ENCODE measurements around the gene CTPS2. TPM values are rescaled to one million over a fixed set of nuclear protein-coding genes. Genes with fewer than 3 reads are reported as not detected.
"Not testable (repeated sequence)": the region's sequence is repeated elsewhere in the genome, so short reads cannot be mapped to it uniquely, and the experiment has no call there.

The CTPS2 gene
- total RNA-seq, 1 donor from 2014 or later: 11.4 TPM

DNA sequence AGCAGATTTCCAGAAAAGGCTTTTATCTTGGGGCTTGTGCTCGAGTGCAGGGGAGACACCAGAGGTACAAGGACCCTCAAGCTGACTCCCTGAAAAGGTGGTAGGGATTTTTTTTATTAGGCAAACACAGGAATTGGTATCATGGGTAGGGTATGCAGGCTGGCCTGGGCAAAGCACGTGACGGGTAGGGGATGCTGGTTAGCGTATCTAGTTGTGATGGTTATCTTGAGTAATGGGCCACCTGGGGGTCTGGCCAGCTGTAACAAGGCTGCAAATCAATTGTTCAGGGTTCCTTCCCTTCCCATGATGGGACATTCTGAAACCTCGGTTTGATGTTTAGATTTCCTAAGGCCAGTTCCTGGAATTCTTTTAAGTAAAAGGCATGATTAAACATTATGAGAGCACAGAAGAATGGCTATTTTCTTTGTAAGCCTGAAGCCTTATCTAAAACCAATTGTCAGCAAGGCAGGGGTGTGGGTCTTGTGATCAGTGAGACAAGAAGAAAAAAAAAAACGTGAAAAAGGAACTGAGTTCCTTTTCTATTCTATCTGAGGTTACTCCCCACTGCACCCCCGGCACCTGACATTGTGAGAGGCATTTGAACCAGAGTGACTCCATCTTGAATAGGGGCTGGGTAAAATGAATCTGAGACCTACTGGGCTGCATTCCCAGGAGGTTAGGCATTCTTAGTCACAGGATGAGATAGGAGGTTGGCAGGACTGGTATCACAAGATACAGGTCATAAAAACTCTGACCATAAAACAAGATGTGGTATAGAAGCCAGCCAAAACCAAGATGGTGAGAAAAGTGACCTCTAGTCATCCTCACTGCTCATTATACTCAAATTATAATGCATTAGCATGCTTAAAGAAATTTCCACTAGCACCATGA lies 126.7 kb downstream of the CTPS2 start:
- H3K27me3 Mint-ChIP-seq (ENCODE audit: low read depth, unreplicated experiment): no peaks in the 10 kb centered on the region
- no peak overlapping the region for H3K4me2 ChIP-seq (ENCODE audit: low read length)
- H3K9me3 ChIP-seq (ENCODE audit: insufficient read depth, low read depth, low read length): no peaks in the 10 kb centered on the region
- no peaks in the 10 kb centered on the region for H3K27me3 ChIP-seq (ENCODE audit: insufficient read depth, low read length)
- H2AFZ ChIP-seq (ENCODE audit: low read depth, low read length): no peak overlapping the region
- no peak overlapping the region for H3K4me3 Mint-ChIP-seq (ENCODE audit: unreplicated experiment)
- no peaks in the 10 kb centered on the region for H3K79me2 ChIP-seq (ENCODE audit: insufficient read depth, low read length)
- no peaks in the 10 kb centered on the region for H3K9me3 Mint-ChIP-seq (ENCODE audit: unreplicated experiment)
- peaks cover 4% of the 10 kb centered on the region for H3K4me1 Mint-ChIP-seq (ENCODE audit: low read depth, unreplicated experiment)
- no peak overlapping the region for H3K9ac ChIP-seq (ENCODE audit: low read length)
- FAIRE-seq: no peak
- H3K36me3 ChIP-seq (ENCODE audit: insufficient read depth, low read length): no peaks in the 10 kb centered on the region
- H3K27ac Mint-ChIP-seq (ENCODE audit: unreplicated experiment): no peak overlapping the region
- peaks cover 11% of the 10 kb centered on the region for H3K4me1 ChIP-seq (ENCODE audit: insufficient read depth, low read length)
- no peaks in the 10 kb centered on the region for H4K20me1 ChIP-seq (ENCODE audit: insufficient read depth, low read length)
- no peak for DNase-seq (ENCODE audit: low read depth)
- H3K27ac ChIP-seq (ENCODE audit: low read depth, low read length): no peak overlapping the region
- H3K4me3 ChIP-seq (ENCODE audit: insufficient read depth, low read depth, low read length): no peak overlapping the region
- TF ChIP-seq, protein P1, sequence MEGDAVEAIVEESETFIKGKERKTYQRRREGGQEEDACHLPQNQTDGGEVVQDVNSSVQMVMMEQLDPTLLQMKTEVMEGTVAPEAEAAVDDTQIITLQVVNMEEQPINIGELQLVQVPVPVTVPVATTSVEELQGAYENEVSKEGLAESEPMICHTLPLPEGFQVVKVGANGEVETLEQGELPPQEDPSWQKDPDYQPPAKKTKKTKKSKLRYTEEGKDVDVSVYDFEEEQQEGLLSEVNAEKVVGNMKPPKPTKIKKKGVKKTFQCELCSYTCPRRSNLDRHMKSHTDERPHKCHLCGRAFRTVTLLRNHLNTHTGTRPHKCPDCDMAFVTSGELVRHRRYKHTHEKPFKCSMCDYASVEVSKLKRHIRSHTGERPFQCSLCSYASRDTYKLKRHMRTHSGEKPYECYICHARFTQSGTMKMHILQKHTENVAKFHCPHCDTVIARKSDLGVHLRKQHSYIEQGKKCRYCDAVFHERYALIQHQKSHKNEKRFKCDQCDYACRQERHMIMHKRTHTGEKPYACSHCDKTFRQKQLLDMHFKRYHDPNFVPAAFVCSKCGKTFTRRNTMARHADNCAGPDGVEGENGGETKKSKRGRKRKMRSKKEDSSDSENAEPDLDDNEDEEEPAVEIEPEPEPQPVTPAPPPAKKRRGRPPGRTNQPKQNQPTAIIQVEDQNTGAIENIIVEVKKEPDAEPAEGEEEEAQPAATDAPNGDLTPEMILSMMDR (IDR thresholded peaks at IDR 0.05; ENCODE audit: insufficient read depth, low read depth, low read length): no peak
- TF ChIP-seq EZH2 (IDR thresholded peaks at IDR 0.05; ENCODE audit: insufficient read depth, low read length): no peak
- no peaks in the 10 kb centered on the region for H3K36me3 Mint-ChIP-seq (ENCODE audit: low read depth, unreplicated experiment)

DNA sequence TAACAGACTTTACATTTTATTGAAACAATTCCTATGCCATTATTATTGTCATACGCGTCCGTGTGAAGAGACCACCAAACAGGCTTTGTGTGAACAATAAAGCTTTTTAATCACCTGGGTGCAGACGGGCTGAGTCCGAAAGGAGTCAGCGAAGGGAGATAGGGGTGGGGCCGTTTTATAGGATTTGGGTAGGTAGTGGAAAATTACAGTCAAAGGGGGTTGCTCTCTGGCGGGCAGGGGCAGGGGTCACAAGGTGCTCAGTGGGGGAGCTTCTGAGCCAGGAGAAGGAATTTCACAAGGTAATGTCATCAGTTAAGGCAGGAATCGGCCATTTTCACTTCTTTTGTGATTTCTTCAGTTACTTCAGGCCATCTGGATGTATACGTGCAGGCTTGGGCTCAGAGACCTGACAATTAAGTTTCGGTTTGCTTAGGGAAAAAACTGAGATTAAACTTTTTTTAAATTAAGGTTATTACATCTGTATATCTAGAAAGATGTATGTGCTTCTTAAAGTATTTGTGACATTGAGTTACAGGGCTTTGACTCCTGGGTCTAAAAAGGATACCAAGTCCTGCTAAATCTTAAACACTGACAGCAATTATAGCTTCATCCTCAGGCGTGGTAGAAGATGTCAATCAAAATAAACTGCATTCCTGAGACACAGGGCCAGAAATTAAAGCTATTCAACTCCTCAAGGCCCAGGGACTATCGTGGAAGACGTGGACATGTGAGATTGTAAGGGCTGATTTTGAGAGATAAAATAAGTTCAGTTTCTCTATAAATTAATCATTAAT lies 132.3 kb downstream of the CTPS2 start:
- not testable (repeated sequence) for H3K79me2 ChIP-seq (ENCODE audit: insufficient read depth, low read length); H3K27me3 ChIP-seq (ENCODE audit: insufficient read depth, low read length); H3K27ac ChIP-seq (ENCODE audit: low read depth, low read length); DNase-seq (ENCODE audit: low read depth); H4K20me1 ChIP-seq (ENCODE audit: insufficient read depth, low read length); H3K27me3 Mint-ChIP-seq (ENCODE audit: low read depth, unreplicated experiment); H3K9ac ChIP-seq (ENCODE audit: low read length); H3K27ac Mint-ChIP-seq (ENCODE audit: unreplicated experiment); H3K4me2 ChIP-seq (ENCODE audit: low read length); H3K4me3 ChIP-seq (ENCODE audit: insufficient read depth, low read depth, low read length); FAIRE-seq; H3K9me3 Mint-ChIP-seq (ENCODE audit: unreplicated experiment); H3K36me3 ChIP-seq (ENCODE audit: insufficient read depth, low read length); H3K4me1 Mint-ChIP-seq (ENCODE audit: low read depth, unreplicated experiment); H2AFZ ChIP-seq (ENCODE audit: low read depth, low read length); H3K4me1 ChIP-seq (ENCODE audit: insufficient read depth, low read length); H3K36me3 Mint-ChIP-seq (ENCODE audit: low read depth, unreplicated experiment); H3K4me3 Mint-ChIP-seq (ENCODE audit: unreplicated experiment); H3K9me3 ChIP-seq (ENCODE audit: insufficient read depth, low read depth, low read length)

DNA sequence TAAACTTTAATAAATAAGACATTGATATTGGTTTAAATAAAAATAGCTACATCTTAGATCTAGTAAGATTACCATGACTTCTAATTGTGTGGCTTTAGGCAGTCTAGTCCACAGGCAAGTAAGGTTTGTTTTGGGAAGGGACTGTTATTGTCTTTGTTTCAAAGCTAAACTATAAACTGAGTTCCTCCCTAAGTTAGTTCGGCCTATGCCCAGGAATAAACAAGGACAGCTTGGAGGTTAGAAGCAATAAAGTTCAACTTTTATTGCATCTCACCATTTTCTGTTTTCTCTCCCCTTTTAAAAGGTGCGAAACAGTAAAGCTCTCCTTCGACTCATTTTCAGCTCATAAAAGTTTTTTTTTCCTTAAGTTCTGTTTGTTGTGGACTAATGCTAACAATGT lies 133.0 kb downstream of the CTPS2 start:
- Mint-ChIP-seq H3K4me3 (ENCODE audit: unreplicated experiment) (no peak overlapping the region), H3K4me1 (ENCODE audit: low read depth, unreplicated experiment) (no peaks in the 10 kb centered on the region), H3K27me3 (ENCODE audit: low read depth, unreplicated experiment) (no peaks in the 10 kb centered on the region), H3K9me3 (ENCODE audit: unreplicated experiment) (no peaks in the 10 kb centered on the region), H3K36me3 (ENCODE audit: low read depth, unreplicated experiment) (no peaks in the 10 kb centered on the region), H3K27ac (ENCODE audit: unreplicated experiment) (no peak overlapping the region)
- Histone ChIP-seq H3K9me3 (ENCODE audit: insufficient read depth, low read depth, low read length) (no peaks in the 10 kb centered on the region), H3K79me2 (ENCODE audit: insufficient read depth, low read length) (no peaks in the 10 kb centered on the region), H3K27me3 (ENCODE audit: insufficient read depth, low read length) (no peaks in the 10 kb centered on the region), H3K27ac (ENCODE audit: low read depth, low read length) (no peak overlapping the region), H4K20me1 (ENCODE audit: insufficient read depth, low read length) (no peaks in the 10 kb centered on the region), H3K9ac (ENCODE audit: low read length) (no peak overlapping the region), H2AFZ (ENCODE audit: low read depth, low read length) (no peak overlapping the region), H3K4me1 (ENCODE audit: insufficient read depth, low read length) (no peaks in the 10 kb centered on the region), H3K36me3 (ENCODE audit: insufficient read depth, low read length) (no peaks in the 10 kb centered on the region), H3K4me3 (ENCODE audit: insufficient read depth, low read depth, low read length) (no peak overlapping the region), H3K4me2 (ENCODE audit: low read length) (no peak overlapping the region)
- FAIRE-seq (no peak), DNase-seq (ENCODE audit: low read depth) (no peak)
- TF ChIP-seq EZH2 (IDR thresholded peaks at IDR 0.05; ENCODE audit: insufficient read depth, low read length): no peak
- TF ChIP-seq, protein P1 (IDR thresholded peaks at IDR 0.05; ENCODE audit: insufficient read depth, low read depth, low read length): no peak
